Neuron (in vitro differentiated cells): ENCODE measurements around the gene ELL.

Experiments used
- H2AFZ ChIP-seq: one replicate; pipeline ENCODE4 v1.6.1; 2013; ENCODE audit warnings: low read depth, mild to moderate bottlenecking, inconsistent platforms, low read length, moderate library complexity
- H3K27me3 ChIP-seq: one replicate; pipeline ENCODE4 v1.6.1; 2013; ENCODE audit warnings: low read length; ENCODE audit not compliant: insufficient read depth
- H3K36me3 ChIP-seq: one replicate; pipeline ENCODE4 v1.6.1; 2013; ENCODE audit warnings: low read length; ENCODE audit not compliant: insufficient read depth
- H3K4me1 ChIP-seq: one replicate; pipeline ENCODE4 v1.6.1; 2013; ENCODE audit warnings: low read length; ENCODE audit not compliant: insufficient read depth
- H3K4me3 ChIP-seq: 2 replicates; pipeline ENCODE4 v1.5.1; 2013; ENCODE audit warnings: mild to moderate bottlenecking, low read length, moderate library complexity
- H3K9me3 ChIP-seq: one replicate; pipeline ENCODE4 v1.6.1; 2013; ENCODE audit warnings: low read length

ELL gene

DNA sequence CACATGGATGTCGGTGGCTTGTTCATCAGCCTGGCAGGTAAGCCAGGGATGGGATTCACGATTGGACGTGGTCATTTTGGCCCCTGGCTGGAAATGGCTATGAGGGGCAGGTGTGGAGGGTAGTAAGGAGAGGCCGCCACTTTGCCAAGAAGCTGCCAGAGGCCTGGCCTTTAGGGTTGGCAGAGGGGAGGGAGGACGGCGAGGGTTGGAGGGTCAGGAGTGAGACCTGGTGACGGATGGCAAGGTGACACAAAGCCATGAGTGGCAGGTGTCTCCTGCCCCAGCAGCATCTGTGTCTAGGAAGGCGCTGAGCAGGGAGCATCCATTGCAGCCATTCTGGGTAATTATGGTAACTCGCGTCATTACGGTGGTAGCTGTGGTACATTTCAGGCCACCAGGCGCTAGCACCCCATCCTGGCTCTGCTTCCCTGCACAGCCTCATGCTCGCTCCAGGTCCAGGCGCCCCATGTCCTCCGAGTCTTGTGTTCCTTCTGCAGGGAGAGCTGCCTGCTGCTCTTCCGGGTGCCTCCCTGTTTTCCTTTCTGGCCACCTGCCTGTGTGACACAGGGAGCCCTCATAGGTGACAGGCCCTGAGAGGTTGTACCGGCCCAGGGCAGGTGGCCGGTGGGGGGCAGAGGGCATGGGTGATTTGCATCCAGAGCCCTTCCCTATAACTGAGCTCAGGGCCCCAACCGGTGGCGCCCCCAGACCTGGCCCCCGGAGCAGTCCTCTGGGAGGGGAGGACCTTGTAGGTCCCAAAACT is 98.4 kb downstream of the ELL start:
- H3K4me1 ChIP-seq, result peaks cover 43% of the 10 kb centered on the region
- H3K9me3 ChIP-seq, result no peaks in the 10 kb centered on the region
- H3K36me3 ChIP-seq, result no peaks in the 10 kb centered on the region
- no peak overlapping the region for H2AFZ ChIP-seq
- H3K4me3 ChIP-seq, result no peak overlapping the region
- no peaks in the 10 kb centered on the region for H3K27me3 ChIP-seq

DNA sequence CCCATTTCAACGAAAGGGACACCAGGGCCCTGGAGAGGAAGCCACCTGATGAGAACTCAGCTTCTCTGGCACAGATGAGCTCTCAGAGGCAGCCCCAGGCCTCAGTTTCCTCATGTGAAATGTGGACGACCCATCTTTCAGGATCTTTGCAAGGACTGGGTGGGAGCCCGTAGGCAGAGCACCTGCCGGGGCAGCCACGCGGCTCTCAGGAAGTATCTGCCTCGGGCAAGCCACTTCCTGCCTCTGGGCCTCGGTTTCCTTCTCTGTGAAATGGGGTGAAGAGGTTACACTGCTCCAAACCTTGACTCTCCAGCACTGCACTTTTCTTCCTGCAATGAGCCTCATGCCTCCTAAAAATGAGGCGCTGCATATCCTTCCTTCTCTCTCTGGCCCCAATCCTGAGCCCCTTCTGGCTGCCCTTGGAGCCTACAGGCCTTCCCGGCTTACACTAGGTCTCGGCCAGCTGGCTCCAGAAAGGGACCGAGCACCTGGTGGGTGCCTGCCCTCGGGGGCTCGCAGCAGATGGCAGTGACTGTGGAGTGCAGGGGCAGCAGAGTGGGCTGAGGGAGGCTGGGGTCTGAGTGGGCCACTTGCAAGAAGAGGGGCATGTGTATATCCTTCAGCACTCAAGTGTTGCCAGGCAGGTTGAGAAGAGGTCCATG is 99.2 kb downstream of the ELL start:
- Histone ChIP-seq H3K4me1 (peaks cover 43% of the 10 kb centered on the region), H3K4me3 (no peak overlapping the region), H3K27me3 (no peaks in the 10 kb centered on the region)

DNA sequence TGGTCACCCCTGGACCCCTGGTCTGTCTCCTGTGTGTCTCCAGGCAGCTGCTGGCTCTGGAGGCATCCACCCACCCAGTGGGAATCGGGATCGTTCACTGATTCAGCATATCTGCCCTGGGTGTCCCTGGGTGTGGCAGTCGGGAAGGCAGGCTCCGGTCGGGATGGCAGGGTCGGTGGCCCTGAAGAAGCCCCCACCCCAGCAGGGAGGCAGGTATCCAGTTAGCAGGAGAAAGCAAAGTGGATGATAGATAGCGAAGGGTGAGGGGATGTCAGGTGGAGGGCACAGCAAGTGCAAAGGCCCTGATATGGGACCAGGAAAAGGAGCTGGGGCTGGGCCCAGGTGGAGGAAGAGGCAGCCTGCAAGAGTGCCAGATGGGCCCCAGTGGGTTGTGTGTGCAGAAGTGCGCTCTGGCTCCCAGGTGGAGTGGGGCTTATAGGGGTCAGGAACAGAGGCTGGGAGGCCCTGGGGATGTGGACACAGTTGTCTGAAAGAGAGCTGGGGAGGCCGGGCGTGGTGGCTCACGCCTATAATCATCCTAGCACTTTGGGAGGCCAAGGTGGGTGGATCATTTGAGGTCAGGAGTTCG is 100.4 kb downstream of the ELL start:
- H2AFZ ChIP-seq, result no peak overlapping the region
- no peaks in the 10 kb centered on the region for H3K36me3 ChIP-seq
- no peaks in the 10 kb centered on the region for H3K9me3 ChIP-seq
- no peak overlapping the region for H3K4me3 ChIP-seq
- no peaks in the 10 kb centered on the region for H3K27me3 ChIP-seq
- H3K4me1 ChIP-seq, result peaks cover 48% of the 10 kb centered on the region

More for the DNA sequence above, 99.2 kb downstream of the ELL start:
- H3K9me3 ChIP-seq, result no peaks in the 10 kb centered on the region
- no peak overlapping the region for H2AFZ ChIP-seq
- no peaks in the 10 kb centered on the region for H3K36me3 ChIP-seq

DNA sequence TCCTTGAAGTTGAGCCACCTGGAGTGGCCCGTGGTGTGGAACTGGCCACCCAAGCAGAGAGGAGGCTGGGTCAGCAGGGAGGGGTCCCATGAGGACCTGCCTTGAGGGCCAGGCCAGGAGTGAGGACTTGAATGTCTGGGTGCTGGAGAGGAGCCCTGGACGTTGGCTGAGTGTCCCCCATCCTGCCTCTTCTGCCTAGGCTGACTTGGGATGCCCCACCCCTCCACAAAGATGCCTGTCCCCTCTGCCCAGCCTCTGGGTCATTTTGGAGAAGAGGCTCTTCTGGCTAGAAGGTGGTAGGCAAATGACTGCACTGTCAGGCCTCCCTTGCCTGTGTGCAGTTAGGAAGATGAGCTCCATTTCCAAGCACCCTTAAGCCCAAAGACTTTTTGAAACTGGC is 100.9 kb downstream of the ELL start:
- H2AFZ ChIP-seq, result no peak overlapping the region
- no peaks in the 10 kb centered on the region for H3K9me3 ChIP-seq
- peak overlapping the region; percentile 55 for H3K4me3 ChIP-seq
- H3K27me3 ChIP-seq, result no peaks in the 10 kb centered on the region
- no peaks in the 10 kb centered on the region for H3K36me3 ChIP-seq
- H3K4me1 ChIP-seq, result peaks cover 53% of the 10 kb centered on the region

DNA sequence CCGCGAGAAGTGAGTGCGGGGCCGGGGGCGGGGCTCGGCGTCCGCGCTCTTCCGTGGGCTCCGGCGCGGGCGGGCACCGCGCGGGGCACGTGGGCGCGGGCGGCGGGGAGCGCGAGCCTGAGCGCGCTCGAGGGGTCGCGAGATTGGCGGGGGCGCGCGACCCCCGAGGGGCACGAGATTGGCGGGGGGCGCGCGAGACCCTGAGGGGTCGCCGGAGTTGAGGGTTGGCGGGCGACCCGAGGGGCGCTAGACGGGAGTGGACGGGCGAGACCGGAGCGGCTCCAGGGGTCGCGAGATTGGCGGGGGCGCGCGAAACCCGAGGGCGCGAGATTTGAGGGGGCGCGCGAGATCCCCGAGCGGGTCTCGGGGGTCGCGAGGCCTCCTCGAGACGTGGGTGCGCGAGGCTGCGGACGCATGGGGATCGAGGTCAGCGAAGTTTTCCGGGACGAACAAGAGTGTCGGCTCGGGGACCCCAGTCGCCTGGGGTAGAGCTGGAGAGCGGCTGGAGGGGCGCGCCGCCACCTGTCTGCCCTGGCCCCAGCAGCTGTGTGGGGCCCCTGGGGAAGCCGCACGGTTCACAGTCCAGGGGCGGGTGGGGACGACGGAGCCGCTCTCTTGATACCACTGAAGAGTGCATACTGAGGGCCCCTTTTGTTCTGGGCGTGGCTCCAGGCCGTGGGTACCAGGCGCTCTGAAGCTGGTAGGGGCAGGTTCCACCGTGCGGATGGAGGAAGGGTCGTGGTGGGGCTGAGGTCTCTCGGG is 102.0 kb downstream of the ELL start:
- no peaks in the 10 kb centered on the region for H3K36me3 ChIP-seq
- H2AFZ ChIP-seq, result peak overlapping the region; percentile 56
- H3K9me3 ChIP-seq, result no peaks in the 10 kb centered on the region
- peak overlapping the region; percentile 55 for H3K4me3 ChIP-seq
- H3K4me1 ChIP-seq, result peaks cover 59% of the 10 kb centered on the region
- no peaks in the 10 kb centered on the region for H3K27me3 ChIP-seq

DNA sequence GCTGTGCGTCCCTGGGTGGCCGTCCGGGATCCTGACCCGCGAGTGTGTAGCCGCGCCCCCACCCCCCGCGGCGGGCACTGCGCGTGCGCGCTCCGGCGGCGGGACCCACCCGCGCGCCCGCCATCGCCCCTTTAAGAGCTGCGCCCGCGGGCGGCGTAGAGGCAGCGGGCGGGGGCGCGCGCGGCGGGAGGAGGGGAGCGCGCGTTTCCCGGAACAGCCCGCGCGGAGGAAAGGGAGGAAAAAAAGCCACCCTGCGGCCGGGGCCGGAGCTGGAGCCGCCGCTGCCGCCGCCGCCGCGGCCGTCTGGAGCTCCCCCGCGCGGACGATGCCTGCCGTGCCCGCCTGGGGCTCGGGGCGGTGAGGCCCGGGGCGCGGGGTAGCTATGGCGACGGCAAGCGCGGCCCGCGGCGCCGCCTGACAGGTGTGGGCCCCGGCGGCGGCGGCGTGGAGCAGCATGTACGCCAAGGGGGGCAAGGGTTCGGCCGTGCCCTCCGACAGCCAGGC is 102.6 kb downstream of the ELL start, which contains the start of gene SSBP4:
SSBP4 (plus strand) TSS at position 204 of the 504 bp plus-strand sequence; CDS start at position 455, 251 bp downstream.
- Histone ChIP-seq H3K27me3 (no peaks in the 10 kb centered on the region), H3K9me3 (no peaks in the 10 kb centered on the region), H3K4me3 (peak within 1 kb of the TSS; percentile 55), H2AFZ (peak within 1 kb of the TSS; percentile 56), H3K36me3 (no peaks in the 10 kb centered on the region), H3K4me1 (peaks cover 61% of the 10 kb centered on the region)

DNA sequence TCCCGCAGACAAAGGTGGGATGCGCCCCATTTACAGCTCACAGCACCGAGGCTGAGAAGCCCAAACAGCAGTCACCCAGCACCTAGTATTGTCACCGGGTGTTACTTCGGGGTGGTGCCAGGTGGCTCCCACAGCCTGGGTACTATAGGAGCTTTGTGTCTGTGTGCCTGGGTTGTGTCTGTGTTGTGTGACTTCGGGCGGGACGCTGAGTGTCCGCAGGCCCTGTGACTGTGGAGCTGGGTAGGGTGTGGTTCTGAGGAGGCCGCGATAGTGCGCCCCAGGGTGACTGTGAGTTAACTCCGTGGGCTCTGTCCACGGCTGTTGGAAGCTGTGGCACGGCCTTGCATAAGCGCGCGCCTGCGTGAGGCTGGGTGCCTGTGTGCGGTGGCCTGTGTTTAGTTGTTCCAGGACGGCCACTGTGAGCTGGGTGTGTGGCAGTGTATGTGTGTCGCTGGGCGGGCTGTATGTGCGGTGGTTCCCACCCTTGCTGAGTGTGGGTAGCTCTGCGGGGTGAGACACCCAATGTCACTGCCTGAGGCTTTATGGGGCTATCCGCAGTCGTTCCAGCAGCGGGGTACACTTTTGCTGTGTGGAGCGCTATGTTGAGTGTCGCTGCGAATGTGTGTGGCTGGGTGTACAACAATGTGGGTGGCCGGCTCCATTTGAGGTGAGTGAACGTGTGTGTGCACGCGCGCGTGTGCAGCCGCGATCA is 103.2 kb downstream of the ELL start:
- H3K4me3 ChIP-seq, result peak overlapping the region; percentile 55
- no peak overlapping the region for H2AFZ ChIP-seq
- H3K9me3 ChIP-seq, result no peaks in the 10 kb centered on the region
- peaks cover 56% of the 10 kb centered on the region for H3K4me1 ChIP-seq
- H3K27me3 ChIP-seq, result no peaks in the 10 kb centered on the region
- no peaks in the 10 kb centered on the region for H3K36me3 ChIP-seq

DNA sequence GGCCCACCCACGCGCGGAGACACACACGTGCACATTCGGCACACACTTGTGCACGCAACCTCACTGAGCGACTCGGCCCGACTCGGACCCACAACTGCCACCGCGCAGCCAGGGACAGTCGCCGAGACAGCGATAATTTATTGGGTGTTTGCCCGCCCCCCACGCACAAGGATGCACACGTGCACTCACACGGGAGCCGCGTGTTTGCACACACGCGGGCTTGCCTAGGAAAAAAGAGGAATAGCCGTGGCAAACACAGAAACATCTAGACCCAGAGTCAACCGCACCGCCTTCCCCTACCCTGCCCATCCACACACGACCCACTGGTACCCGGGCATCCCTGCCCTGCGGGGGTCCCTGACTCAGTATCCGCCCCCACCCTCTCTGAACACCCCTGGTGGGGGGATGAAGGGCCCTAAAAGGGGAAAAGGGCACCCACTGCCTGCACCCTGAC is 103.8 kb downstream of the ELL start:
- no peaks in the 10 kb centered on the region for H3K9me3 ChIP-seq
- H3K4me1 ChIP-seq, result peaks cover 52% of the 10 kb centered on the region
- H3K27me3 ChIP-seq, result no peaks in the 10 kb centered on the region
- no peak overlapping the region for H2AFZ ChIP-seq
- H3K4me3 ChIP-seq, result peak overlapping the region; percentile 22
- no peaks in the 10 kb centered on the region for H3K36me3 ChIP-seq

DNA sequence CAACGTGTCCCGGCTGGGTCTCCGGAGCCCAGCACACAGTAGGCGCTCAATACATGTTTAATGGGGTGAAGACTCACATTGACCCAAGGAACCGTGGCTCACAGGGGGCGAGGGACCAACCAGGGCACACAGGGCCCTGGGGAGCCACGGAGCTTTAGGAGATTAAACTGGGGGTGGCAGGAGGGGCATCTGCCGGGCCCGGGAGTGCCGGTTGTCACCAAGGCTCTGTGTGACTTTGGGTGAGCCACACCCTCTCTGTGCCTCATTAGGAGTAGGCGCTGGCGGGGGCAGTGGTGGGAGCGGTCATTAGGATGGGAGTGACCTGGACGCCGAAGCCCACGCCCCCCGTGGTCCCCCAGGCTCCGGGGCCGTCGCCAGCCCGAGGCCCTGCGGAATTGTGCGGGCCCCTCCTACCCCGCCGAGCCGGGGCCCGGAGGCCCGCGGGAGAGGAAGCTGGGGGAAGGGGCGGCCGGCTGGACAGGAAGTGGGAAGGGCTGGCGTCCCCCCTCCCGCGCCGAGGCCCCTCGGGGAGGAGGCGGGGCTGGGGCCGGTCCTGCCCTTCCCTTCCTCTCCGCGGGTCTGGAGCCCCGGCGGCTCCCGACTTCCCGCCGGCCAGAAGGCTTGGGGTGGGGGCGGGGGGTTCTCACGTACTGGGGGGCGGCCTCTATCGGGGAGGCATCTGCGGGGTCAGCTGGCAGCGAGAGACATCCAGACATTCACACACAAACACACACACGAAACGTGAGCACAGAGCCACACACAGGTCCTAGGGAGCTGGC is 104.4 kb downstream of the ELL start:
- no peaks in the 10 kb centered on the region for H3K27me3 ChIP-seq
- H2AFZ ChIP-seq, result peak overlapping the region; percentile 8
- H3K9me3 ChIP-seq, result no peaks in the 10 kb centered on the region
- peaks cover 52% of the 10 kb centered on the region for H3K4me1 ChIP-seq
- peak overlapping the region; percentile 40 for H3K4me3 ChIP-seq
- no peaks in the 10 kb centered on the region for H3K36me3 ChIP-seq

DNA sequence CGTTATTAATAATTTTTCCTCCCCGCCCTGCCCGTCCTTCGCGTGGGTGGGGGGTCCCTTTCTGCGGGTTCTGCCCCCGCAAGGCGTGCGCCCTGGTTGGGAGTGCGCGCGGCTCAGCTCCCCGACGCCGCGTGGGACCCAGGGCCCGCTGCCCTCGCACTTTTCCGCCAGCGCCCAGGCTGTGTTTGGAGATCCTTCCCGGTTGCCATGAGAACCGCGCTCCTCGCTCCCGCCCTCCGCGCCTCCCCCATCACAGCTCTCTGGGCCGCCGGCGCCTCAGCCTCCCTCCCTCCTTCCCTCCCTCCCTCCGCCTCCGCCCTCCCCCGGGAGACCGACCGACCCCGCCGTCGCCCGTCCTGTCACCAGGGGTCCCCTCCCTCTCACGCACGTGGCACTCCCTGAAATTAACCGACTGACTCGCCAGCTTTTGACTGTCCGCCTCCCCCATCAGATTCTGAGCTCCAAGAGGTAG is 105.1 kb downstream of the ELL start:
- H3K4me1 ChIP-seq, result peaks cover 52% of the 10 kb centered on the region
- peak overlapping the region; percentile 66 for H2AFZ ChIP-seq
- no peaks in the 10 kb centered on the region for H3K36me3 ChIP-seq
- H3K4me3 ChIP-seq, result peak overlapping the region; percentile 40
- no peaks in the 10 kb centered on the region for H3K9me3 ChIP-seq
- no peaks in the 10 kb centered on the region for H3K27me3 ChIP-seq

DNA sequence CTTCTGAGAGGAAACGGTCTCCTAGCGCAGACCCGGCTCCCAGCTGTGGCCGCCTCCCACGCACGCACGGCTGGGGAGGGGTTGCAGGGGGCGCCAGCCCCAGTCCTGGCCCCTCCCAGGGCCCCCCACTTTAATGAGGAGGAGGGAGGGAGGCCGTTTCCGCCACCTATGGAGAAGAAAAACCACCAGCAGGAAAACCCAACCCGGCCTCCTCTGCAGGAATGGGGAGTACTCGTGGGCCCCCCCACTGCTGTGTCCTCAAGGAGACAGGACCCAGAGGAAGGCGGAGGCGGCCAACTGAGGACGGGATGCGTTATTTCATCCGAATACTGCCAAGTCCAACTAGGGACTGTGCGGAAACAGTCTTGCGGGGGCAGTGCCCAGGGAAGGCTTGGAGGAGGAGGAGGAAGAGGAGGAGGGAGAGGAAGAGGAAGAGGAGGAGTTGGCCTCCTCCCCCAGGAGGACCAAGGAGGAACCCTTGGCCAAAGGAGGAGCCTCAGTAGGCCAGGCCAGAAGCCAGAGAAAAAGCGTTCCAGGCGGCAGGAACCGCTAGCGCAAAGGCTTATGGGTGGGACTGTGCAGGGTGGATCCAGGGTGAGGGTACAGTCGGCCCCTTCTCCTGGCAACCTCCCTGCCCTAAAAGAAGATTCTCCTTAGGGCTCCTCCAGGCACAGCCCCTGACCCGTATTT is 106.5 kb downstream of the ELL start:
- Histone ChIP-seq H3K27me3 (no peaks in the 10 kb centered on the region), H2AFZ (no peak overlapping the region), H3K4me3 (no peak overlapping the region), H3K36me3 (no peaks in the 10 kb centered on the region), H3K4me1 (peaks cover 47% of the 10 kb centered on the region), H3K9me3 (no peaks in the 10 kb centered on the region)
